HepG2 (cell line): ENCODE results near the gene RNF123. TPM values are rescaled to one million over a fixed set of nuclear protein-coding genes. Genes with fewer than 3 reads are reported as not detected.

Source experiments
- EED ChIP-seq: sonication (generic); formaldehyde crosslinking; IDR thresholded peaks from 2 replicates; pipeline ENCODE4 v1.5.0; 2020; ENCODE audit warnings: mild to moderate bottlenecking, missing genetic modification reagents
- ETV5 ChIP-seq: IDR thresholded peaks from 2 replicates; pipeline ENCODE4 v1.6.1; 2018; ENCODE audit warnings: missing biosample characterization, missing genetic modification reagents, inconsistent platforms, borderline replicate concordance
- FOSL2 ChIP-seq: sonication (generic); formaldehyde crosslinking; IDR thresholded peaks from 2 replicates; pipeline ENCODE4 v1.4.0; 2020; ENCODE audit warnings: missing genetic modification reagents
- FOXA1 ChIP-seq, 2 experiments: fragments of 450-650 bp in 1 of 2; sonication (generic) in 1 of 2; formaldehyde crosslinking in 1 of 2; IDR thresholded peaks; 2 replicates each; pipeline versions ENCODE4 v1.4.0 to v1.6.1; 2016 to 2020; ENCODE audit warnings: missing genetic modification reagents in 1 of 2
- MLLT10 ChIP-seq: sonication (generic); formaldehyde crosslinking; IDR thresholded peaks from 2 replicates; pipeline ENCODE4 v1.4.0; 2020; ENCODE audit warnings: missing genetic modification reagents
- MYNN ChIP-seq: sonication (generic); formaldehyde crosslinking; IDR thresholded peaks from 2 replicates; pipeline ENCODE4 v1.4.0; 2020; ENCODE audit warnings: mild to moderate bottlenecking, low read depth, missing genetic modification reagents
- POLR2A ChIP-seq, 2 experiments: IDR thresholded peaks; 2 replicates each; pipeline ENCODE4 v1.6.1; 2011; ENCODE audit warnings: low read depth in 2 of 2, low read length in 2 of 2, mild to moderate bottlenecking in 1 of 2, moderate library complexity in 1 of 2; ENCODE audit not compliant: insufficient read depth in 1 of 2
- RARA ChIP-seq: IDR thresholded peaks from 2 replicates; pipeline ENCODE4 v1.6.1; 2016; ENCODE audit warnings: missing genetic modification reagents, missing compliant biosample characterization
- RXRB ChIP-seq: IDR thresholded peaks from 2 replicates; pipeline ENCODE4 v1.6.1; 2016; ENCODE audit warnings: borderline replicate concordance, missing genetic modification reagents, missing compliant biosample characterization
- SMAD1 ChIP-seq: sonication (generic); formaldehyde crosslinking; IDR thresholded peaks from 2 replicates; pipeline ENCODE4 v1.4.0; 2020; ENCODE audit warnings: missing genetic modification reagents, low read depth, mild to moderate bottlenecking, borderline replicate concordance
- THAP11 ChIP-seq: IDR thresholded peaks from 2 replicates; pipeline ENCODE4 v1.6.1; 2016; ENCODE audit warnings: missing biosample characterization, missing genetic modification reagents
- THRA ChIP-seq: sonication (generic); formaldehyde crosslinking; IDR thresholded peaks from 2 replicates; pipeline ENCODE4 v1.4.0; 2020; ENCODE audit warnings: missing genetic modification reagents, borderline replicate concordance
- ZNF230 ChIP-seq: sonication (generic); formaldehyde crosslinking; IDR thresholded peaks from 2 replicates; pipeline ENCODE4 v1.4.0; 2020; ENCODE audit warnings: mild to moderate bottlenecking, missing genetic modification reagents
- ZNF441 ChIP-seq: sonication (generic); formaldehyde crosslinking; IDR thresholded peaks from 2 replicates; pipeline ENCODE4 v1.7.0; 2021; ENCODE audit warnings: missing genetic modification reagents, borderline replicate concordance
- ZNF607 ChIP-seq: sonication (generic); formaldehyde crosslinking; IDR thresholded peaks from 2 replicates; pipeline ENCODE4 v1.5.1; 2020; ENCODE audit warnings: missing genetic modification reagents, mild to moderate bottlenecking, borderline replicate concordance
- ZNF644 ChIP-seq: IDR thresholded peaks from 2 replicates; pipeline ENCODE4 v1.6.1; 2016; ENCODE audit warnings: low read depth
- polyA plus RNA-seq, 8 experiments: library from polyadenylated mRNA; depleted of rRNA in 3 of 8; stranded (reverse) in 7 of 8; unstranded in 1 of 8; fragments of >200 nt; fragmentation: Illumina TruSeq in 4 of 8; extraction: Trizol in 4 of 8; gene quantifications; 2 replicates each; pipeline versions ENCODE4 v1.2.1 to v1.2.3, GENCODE V29; 2011 to 2016; ENCODE audit warnings: low read depth in 4 of 8, missing spikeins in 1 of 8, mixed read lengths in 1 of 8; ENCODE audit not compliant: insufficient read depth in 1 of 8
- total RNA-seq, 5 experiments: library from RNA; depleted of rRNA; stranded (reverse); fragments of >200 nt; fragmentation: Illumina TruSeq; extraction: Trizol; gene quantifications; 2 replicates each; pipeline ENCODE4 v1.2.3, GENCODE V29; 2016; ENCODE audit warnings: low read depth in 1 of 5
- TF ChIP-seq, protein P1 (sequence below): sonication (generic); formaldehyde crosslinking; IDR thresholded peaks from 2 replicates; pipeline ENCODE4 v1.5.1; 2020; ENCODE audit warnings: mild to moderate bottlenecking, missing genetic modification reagents, moderate library complexity
- TF ChIP-seq, protein P2 (sequence below): IDR thresholded peaks from 2 replicates; pipeline ENCODE4 v1.6.1; 2016; ENCODE audit warnings: mild to moderate bottlenecking, missing biosample characterization, missing genetic modification reagents
- TF ChIP-seq, protein P3 (sequence below): sonication (generic); formaldehyde crosslinking; IDR thresholded peaks from 2 replicates; pipeline ENCODE4 v1.8.0; 2022; ENCODE audit warnings: missing genetic modification reagents, mild to moderate bottlenecking, moderate library complexity, borderline replicate concordance
- TF ChIP-seq, protein P4 (sequence below): sonication (generic); formaldehyde crosslinking; IDR thresholded peaks from 2 replicates; pipeline ENCODE4 v1.8.0; 2022; ENCODE audit warnings: low read depth, missing genetic modification reagents
- TF ChIP-seq, protein P5 (sequence below): IDR thresholded peaks from 2 replicates; pipeline ENCODE4 v1.6.1; 2018; ENCODE audit warnings: missing genetic modification reagents, mild to moderate bottlenecking, missing compliant biosample characterization

The RNF123 gene
- total and polyA plus RNA-seq, 2 of the 13 experiments (the other 11 are each of a cell fraction or from before 2014, with no cell fraction given): 29.9 to 82.2 TPM

- TF ChIP-seq EED (CRISPR knock-in tag) (0 out of 2 replicates have a peak, but pooled peaks have one; percentile 61), MYNN (CRISPR knock-in tag) (no peak), FOXA1 (IDR thresholded peaks at IDR 0.05) (no peak), FOXA1 (CRISPR knock-in tag; IDR thresholded peaks at IDR 0.05) (peak; percentile 21; the same call in 1 of the 2 replicates), ETV5 (CRISPR knock-in tag) (peak; percentile 86), SMAD1 (CRISPR knock-in tag) (0 out of 2 replicates have a peak, but pooled peaks have one; percentile 57), FOSL2 (peak; percentile 56), ZNF607 (peak; percentile 28; the same call in 1 of the 2 replicates), RXRB (peak; percentile 86), THAP11 (peak; percentile 29), RARA (CRISPR knock-in tag) (peak; percentile 96), ZNF230 (CRISPR knock-in tag) (no peak), ZNF441 (peak; percentile 57; the same call in 1 of the 2 replicates), MLLT10 (no peak), THRA (CRISPR knock-in tag) (peak; percentile 44; the same call in 1 of the 2 replicates), POLR2A (IDR thresholded peaks at IDR 0.05; ENCODE audit: insufficient read depth in 1 of 2, low read depth in 2 of 2, low read length in 2 of 2) (no peak), ZNF644 (CRISPR knock-in tag) (0 out of 2 replicates have a peak, but pooled peaks have one; percentile 0)
- TF ChIP-seq, protein P1, sequence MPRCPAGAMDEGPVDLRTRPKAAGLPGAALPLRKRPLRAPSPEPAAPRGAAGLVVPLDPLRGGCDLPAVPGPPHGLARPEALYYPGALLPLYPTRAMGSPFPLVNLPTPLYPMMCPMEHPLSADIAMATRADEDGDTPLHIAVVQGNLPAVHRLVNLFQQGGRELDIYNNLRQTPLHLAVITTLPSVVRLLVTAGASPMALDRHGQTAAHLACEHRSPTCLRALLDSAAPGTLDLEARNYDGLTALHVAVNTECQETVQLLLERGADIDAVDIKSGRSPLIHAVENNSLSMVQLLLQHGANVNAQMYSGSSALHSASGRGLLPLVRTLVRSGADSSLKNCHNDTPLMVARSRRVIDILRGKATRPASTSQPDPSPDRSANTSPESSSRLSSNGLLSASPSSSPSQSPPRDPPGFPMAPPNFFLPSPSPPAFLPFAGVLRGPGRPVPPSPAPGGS: no peak
- TF ChIP-seq, protein P2, sequence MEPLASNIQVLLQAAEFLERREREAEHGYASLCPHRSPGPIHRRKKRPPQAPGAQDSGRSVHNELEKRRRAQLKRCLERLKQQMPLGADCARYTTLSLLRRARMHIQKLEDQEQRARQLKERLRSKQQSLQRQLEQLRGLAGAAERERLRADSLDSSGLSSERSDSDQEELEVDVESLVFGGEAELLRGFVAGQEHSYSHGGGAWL: peak; percentile 54; the same call in 1 of the 2 replicates
- TF ChIP-seq, protein P3, sequence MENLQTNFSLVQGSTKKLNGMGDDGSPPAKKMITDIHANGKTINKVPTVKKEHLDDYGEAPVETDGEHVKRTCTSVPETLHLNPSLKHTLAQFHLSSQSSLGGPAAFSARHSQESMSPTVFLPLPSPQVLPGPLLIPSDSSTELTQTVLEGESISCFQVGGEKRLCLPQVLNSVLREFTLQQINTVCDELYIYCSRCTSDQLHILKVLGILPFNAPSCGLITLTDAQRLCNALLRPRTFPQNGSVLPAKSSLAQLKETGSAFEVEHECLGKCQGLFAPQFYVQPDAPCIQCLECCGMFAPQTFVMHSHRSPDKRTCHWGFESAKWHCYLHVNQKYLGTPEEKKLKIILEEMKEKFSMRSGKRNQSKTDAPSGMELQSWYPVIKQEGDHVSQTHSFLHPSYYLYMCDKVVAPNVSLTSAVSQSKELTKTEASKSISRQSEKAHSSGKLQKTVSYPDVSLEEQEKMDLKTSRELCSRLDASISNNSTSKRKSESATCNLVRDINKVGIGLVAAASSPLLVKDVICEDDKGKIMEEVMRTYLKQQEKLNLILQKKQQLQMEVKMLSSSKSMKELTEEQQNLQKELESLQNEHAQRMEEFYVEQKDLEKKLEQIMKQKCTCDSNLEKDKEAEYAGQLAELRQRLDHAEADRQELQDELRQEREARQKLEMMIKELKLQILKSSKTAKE (CRISPR knock-in tag): peak; percentile 81; the same call in 1 of the 2 replicates
- TF ChIP-seq, protein P4, sequence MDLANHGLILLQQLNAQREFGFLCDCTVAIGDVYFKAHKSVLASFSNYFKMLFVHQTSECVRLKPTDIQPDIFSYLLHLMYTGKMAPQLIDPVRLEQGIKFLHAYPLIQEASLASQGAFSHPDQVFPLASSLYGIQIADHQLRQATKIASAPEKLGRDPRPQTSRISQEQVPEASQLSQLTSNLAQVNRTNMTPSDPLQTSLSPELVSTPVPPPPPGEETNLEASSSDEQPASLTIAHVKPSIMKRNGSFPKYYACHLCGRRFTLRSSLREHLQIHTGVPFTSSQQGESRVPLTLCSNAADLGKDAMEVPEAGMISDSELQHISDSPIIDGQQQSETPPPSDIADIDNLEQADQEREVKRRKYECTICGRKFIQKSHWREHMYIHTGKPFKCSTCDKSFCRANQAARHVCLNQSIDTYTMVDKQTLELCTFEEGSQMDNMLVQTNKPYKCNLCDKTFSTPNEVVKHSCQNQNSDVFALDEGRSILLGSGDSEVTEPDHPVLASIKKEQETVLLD (CRISPR knock-in tag): no peak
- TF ChIP-seq, protein P5, sequence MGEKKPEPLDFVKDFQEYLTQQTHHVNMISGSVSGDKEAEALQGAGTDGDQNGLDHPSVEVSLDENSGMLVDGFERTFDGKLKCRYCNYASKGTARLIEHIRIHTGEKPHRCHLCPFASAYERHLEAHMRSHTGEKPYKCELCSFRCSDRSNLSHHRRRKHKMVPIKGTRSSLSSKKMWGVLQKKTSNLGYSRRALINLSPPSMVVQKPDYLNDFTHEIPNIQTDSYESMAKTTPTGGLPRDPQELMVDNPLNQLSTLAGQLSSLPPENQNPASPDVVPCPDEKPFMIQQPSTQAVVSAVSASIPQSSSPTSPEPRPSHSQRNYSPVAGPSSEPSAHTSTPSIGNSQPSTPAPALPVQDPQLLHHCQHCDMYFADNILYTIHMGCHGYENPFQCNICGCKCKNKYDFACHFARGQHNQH (CRISPR knock-in tag): peak; percentile 54; the same call in 1 of the 2 replicates
Observed at GRCh38 chr3:49665822-49666519, 23.4 kb upstream of the RNF123 start (continued).
